Activated naive CD8-positive, alpha-beta T cell treated with anti-CD3 and anti-CD28 coated beads, Interleukin-2, amount 10 ng/mL, durations not matched to agents 7 days and 5 days (primary cell): ENCODE data around the gene ANXA5. TPM values are rescaled to one million over a fixed set of nuclear protein-coding genes. Genes with fewer than 3 reads are reported as not detected.

Experiments used
- ATAC-seq: fragments of 150-1000 bp; cut with Tn5 transposase; one replicate; pipeline ENCODE4 v1.10.0; 2021; ENCODE audit warnings: low read depth, moderate library complexity
- POLR2A ChIA-PET: fragments of 350-600 bp; sonication (Branson Sonifier 250); formaldehyde crosslinking; loops from one replicate; lab custom pipeline; 2021; ENCODE audit warnings: antibody characterized with exemption; lab: Charles Lee
- DNase-seq: peaks from one replicate; pipeline ENCODE4 v3.0.0; 2021
- H3K27ac Mint-ChIP-seq: one replicate; pipeline ENCODE4 v1.8.0; 2022; ENCODE audit warnings: mild to moderate bottlenecking, mixed read lengths
- H3K27me3 Mint-ChIP-seq: one replicate; pipeline ENCODE4 v1.8.0; 2022; ENCODE audit warnings: mild to moderate bottlenecking, moderate library complexity, mixed read lengths
- H3K36me3 Mint-ChIP-seq: one replicate; pipeline ENCODE4 v1.8.0; 2021; ENCODE audit warnings: mild to moderate bottlenecking, mixed read lengths
- H3K4me1 Mint-ChIP-seq: one replicate; pipeline ENCODE4 v1.8.0; 2021; ENCODE audit warnings: mixed read lengths
- H3K4me3 Mint-ChIP-seq: one replicate; pipeline ENCODE4 v1.8.0; 2022; ENCODE audit warnings: mild to moderate bottlenecking, moderate library complexity, mixed read lengths
- H3K9me3 Mint-ChIP-seq: one replicate; pipeline ENCODE4 v1.8.0; 2021; ENCODE audit warnings: mixed read lengths
- total RNA-seq, 2 experiments: library from RNA; stranded (reverse); gene quantifications; one replicate each; pipeline ENCODE4 v1.2.3, GENCODE V29; 2021

Gene ANXA5
- total RNA-seq, 2 experiments from 2014 or later: 104 to 111 TPM

GRCh38 chr4:121684016-121684415 is 12.8 kb downstream of the ANXA5 start:
- Mint-ChIP-seq H3K36me3 (peaks cover 17% of the 10 kb centered on the region), H3K27me3 (no peaks in the 10 kb centered on the region), H3K9me3 (no peaks in the 10 kb centered on the region), H3K4me1 (no peaks in the 10 kb centered on the region), H3K27ac (no peak overlapping the region), H3K4me3 (no peak overlapping the region)
- DNase-seq (no peak), ATAC-seq (no peak)
- POLR2A ChIA-PET: no interaction called here

- H3K36me3 Mint-ChIP-seq: peaks cover 27% of the 10 kb centered on the region
- ATAC-seq: no peak
These were observed 16.2 kb downstream of the ANXA5 start for GRCh38 chr4:121680571-121680970.

GRCh38 chr4:121679951-121680350 is 16.8 kb downstream of the ANXA5 start:
- Mint-ChIP-seq H3K9me3 (no peaks in the 10 kb centered on the region), H3K27ac (no peak overlapping the region), H3K4me1 (no peaks in the 10 kb centered on the region), H3K4me3 (no peak overlapping the region), H3K36me3 (peaks cover 22% of the 10 kb centered on the region), H3K27me3 (no peaks in the 10 kb centered on the region)
- POLR2A ChIA-PET: no interaction called here
- DNase-seq: no peak
- no peak for ATAC-seq

More at GRCh38 chr4:121680571-121680970, 16.2 kb downstream of the ANXA5 start:
- no peaks in the 10 kb centered on the region for H3K27me3 Mint-ChIP-seq
- DNase-seq: no peak
- no peaks in the 10 kb centered on the region for H3K4me1 Mint-ChIP-seq
- POLR2A ChIA-PET: no interaction called here
- H3K4me3 Mint-ChIP-seq: no peak overlapping the region
- no peak overlapping the region for H3K27ac Mint-ChIP-seq
- no peaks in the 10 kb centered on the region for H3K9me3 Mint-ChIP-seq

- Mint-ChIP-seq H3K27ac (no peak overlapping the region), H3K36me3 (peaks cover 20% of the 10 kb centered on the region), H3K9me3 (no peaks in the 10 kb centered on the region), H3K27me3 (no peaks in the 10 kb centered on the region), H3K4me3 (no peak overlapping the region), H3K4me1 (no peaks in the 10 kb centered on the region)
- DNase-seq (no peak), ATAC-seq (no peak)
- POLR2A ChIA-PET: no interaction called here
These were observed 17.5 kb downstream of the ANXA5 start for GRCh38 chr4:121679267-121679666.

GRCh38 chr4:121677524-121677923 is 19.3 kb downstream of the ANXA5 start:
- no peaks in the 10 kb centered on the region for H3K4me1 Mint-ChIP-seq
- H3K27me3 Mint-ChIP-seq: no peaks in the 10 kb centered on the region
- ATAC-seq (no peak), DNase-seq (no peak)
- H3K36me3 Mint-ChIP-seq: peaks cover 23% of the 10 kb centered on the region
- POLR2A ChIA-PET: interaction anchor here (1.4 kb wide), 1 partner anchor 19 kb away, joined by 4 read pairs; no protein-coding TSS in a partner anchor
- no peaks in the 10 kb centered on the region for H3K9me3 Mint-ChIP-seq
- H3K4me3 Mint-ChIP-seq: no peak overlapping the region
- no peak overlapping the region for H3K27ac Mint-ChIP-seq

- no peak overlapping the region for H3K4me3 Mint-ChIP-seq
- H3K36me3 Mint-ChIP-seq: peaks cover 31% of the 10 kb centered on the region
- no peak for DNase-seq
- H3K27ac Mint-ChIP-seq: no peak overlapping the region
- POLR2A ChIA-PET: interaction anchor here (1.4 kb wide), 1 partner anchor 20 kb away, joined by 4 read pairs; no protein-coding TSS in a partner anchor
- no peaks in the 10 kb centered on the region for H3K4me1 Mint-ChIP-seq
- H3K9me3 Mint-ChIP-seq: no peaks in the 10 kb centered on the region
- H3K27me3 Mint-ChIP-seq: no peaks in the 10 kb centered on the region
- no peak for ATAC-seq
These were observed 20.3 kb downstream of the ANXA5 start for GRCh38 chr4:121676345-121677075.

GRCh38 chr4:121675715-121676114 is 21.1 kb downstream of the ANXA5 start:
- peaks cover 33% of the 10 kb centered on the region for H3K36me3 Mint-ChIP-seq

GRCh38 chr4:121674696-121675095 is 22.1 kb downstream of the ANXA5 start:
- ATAC-seq (no peak), DNase-seq (no peak)
- Mint-ChIP-seq H3K4me3 (no peak overlapping the region), H3K27me3 (no peaks in the 10 kb centered on the region), H3K9me3 (no peaks in the 10 kb centered on the region), H3K36me3 (peaks cover 29% of the 10 kb centered on the region), H3K4me1 (no peaks in the 10 kb centered on the region), H3K27ac (no peak overlapping the region)
- POLR2A ChIA-PET: no interaction called here

More at GRCh38 chr4:121675715-121676114, 21.1 kb downstream of the ANXA5 start:
- H3K4me1 Mint-ChIP-seq: no peaks in the 10 kb centered on the region
- no peaks in the 10 kb centered on the region for H3K9me3 Mint-ChIP-seq
- H3K27me3 Mint-ChIP-seq: no peaks in the 10 kb centered on the region
- ATAC-seq (no peak), DNase-seq (no peak)
- H3K27ac Mint-ChIP-seq: no peak overlapping the region
- H3K4me3 Mint-ChIP-seq: no peak overlapping the region
- POLR2A ChIA-PET: no interaction called here

GRCh38 chr4:121674191-121674590 is 22.6 kb downstream of the ANXA5 start:
- Mint-ChIP-seq H3K27me3 (no peaks in the 10 kb centered on the region), H3K36me3 (peaks cover 31% of the 10 kb centered on the region), H3K4me1 (no peaks in the 10 kb centered on the region), H3K9me3 (no peaks in the 10 kb centered on the region), H3K4me3 (no peak overlapping the region), H3K27ac (no peak overlapping the region)
- POLR2A ChIA-PET: no interaction called here
- no peak for DNase-seq
- ATAC-seq: no peak

- H3K27ac Mint-ChIP-seq: no peak overlapping the region
- no peaks in the 10 kb centered on the region for H3K27me3 Mint-ChIP-seq
- H3K36me3 Mint-ChIP-seq: peaks cover 40% of the 10 kb centered on the region
- ATAC-seq (no peak), DNase-seq (no peak)
- H3K9me3 Mint-ChIP-seq: no peaks in the 10 kb centered on the region
- POLR2A ChIA-PET: no interaction called here
- H3K4me1 Mint-ChIP-seq: no peaks in the 10 kb centered on the region
- H3K4me3 Mint-ChIP-seq: no peak overlapping the region
These were observed 27.6 kb downstream of the ANXA5 start for GRCh38 chr4:121669163-121669550.

- no peaks in the 10 kb centered on the region for H3K27me3 Mint-ChIP-seq
- no peak overlapping the region for H3K27ac Mint-ChIP-seq
- no peak overlapping the region for H3K4me3 Mint-ChIP-seq
- ATAC-seq: no peak
- no peak for DNase-seq
- no peaks in the 10 kb centered on the region for H3K9me3 Mint-ChIP-seq
- POLR2A ChIA-PET: no interaction called here
- H3K4me1 Mint-ChIP-seq: no peaks in the 10 kb centered on the region
- peaks cover 40% of the 10 kb centered on the region for H3K36me3 Mint-ChIP-seq
These were observed 28.2 kb downstream of the ANXA5 start for GRCh38 chr4:121668368-121669162.

GRCh38 chr4:121666091-121666679 is 30.6 kb downstream of the ANXA5 start:
- POLR2A ChIA-PET: no interaction called here
- no peak overlapping the region for H3K4me3 Mint-ChIP-seq
- H3K36me3 Mint-ChIP-seq: peaks cover 27% of the 10 kb centered on the region
- no peaks in the 10 kb centered on the region for H3K9me3 Mint-ChIP-seq
- H3K27ac Mint-ChIP-seq: no peak overlapping the region
- ATAC-seq (no peak), DNase-seq (no peak)
- no peaks in the 10 kb centered on the region for H3K4me1 Mint-ChIP-seq
- H3K27me3 Mint-ChIP-seq: no peaks in the 10 kb centered on the region

GRCh38 chr4:121665371-121665770 is 31.4 kb downstream of the ANXA5 start:
- no peak overlapping the region for H3K4me3 Mint-ChIP-seq
- peaks cover 27% of the 10 kb centered on the region for H3K36me3 Mint-ChIP-seq

More at GRCh38 chr4:121665371-121665770, 31.4 kb downstream of the ANXA5 start:
- Mint-ChIP-seq H3K27ac (no peak overlapping the region), H3K27me3 (no peaks in the 10 kb centered on the region), H3K4me1 (peaks cover 4% of the 10 kb centered on the region), H3K9me3 (no peaks in the 10 kb centered on the region)
- POLR2A ChIA-PET: no interaction called here
- no peak for DNase-seq
- ATAC-seq: no peak
